Tibial nerve (tissue), 3 donors: Measurements from ENCODE around the gene GLIPR1.

Source experiments
- POLR2A ChIP-seq, 2 donors: fragments of 450-650 bp; IDR thresholded peaks; one replicate each; pipeline ENCODE4 v1.6.1; 2017; ENCODE audit warnings: antibody characterized with exemption in 2 of 2, mild to moderate bottlenecking in 2 of 2, moderate library complexity in 2 of 2
- TF ChIP-seq, protein P1 (sequence below), 5 experiments: fragments of 200-600 bp in 3 of 5; fragments of 450-650 bp in 2 of 5; sonication (generic) in 3 of 5; IDR thresholded peaks; one replicate each; pipeline ENCODE4 v1.5.1; 2016 to 2019; ENCODE audit warnings: antibody characterized with exemption in 5 of 5, mild to moderate bottlenecking in 3 of 5, moderate library complexity in 2 of 5

DNA sequence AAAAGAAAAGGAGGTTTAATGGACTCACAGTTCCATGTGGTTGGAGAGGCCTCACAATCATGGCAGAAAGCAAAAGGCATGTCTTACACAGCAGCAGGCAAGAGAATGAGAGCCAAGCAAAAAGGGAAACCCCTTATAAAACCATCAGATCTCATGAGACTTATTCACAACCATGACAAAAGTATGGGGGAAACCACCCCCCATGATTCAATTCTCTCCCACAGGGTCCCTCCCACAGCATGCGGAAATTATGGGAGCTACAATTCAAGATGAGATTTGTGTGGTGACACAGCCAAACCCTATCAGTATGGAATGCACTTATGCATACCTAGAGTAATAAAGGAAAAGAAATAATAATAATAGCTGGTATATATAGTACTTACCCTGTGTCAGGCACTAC, 4.5 kb upstream of the GLIPR1 start:
- TF ChIP-seq, protein P1, sequence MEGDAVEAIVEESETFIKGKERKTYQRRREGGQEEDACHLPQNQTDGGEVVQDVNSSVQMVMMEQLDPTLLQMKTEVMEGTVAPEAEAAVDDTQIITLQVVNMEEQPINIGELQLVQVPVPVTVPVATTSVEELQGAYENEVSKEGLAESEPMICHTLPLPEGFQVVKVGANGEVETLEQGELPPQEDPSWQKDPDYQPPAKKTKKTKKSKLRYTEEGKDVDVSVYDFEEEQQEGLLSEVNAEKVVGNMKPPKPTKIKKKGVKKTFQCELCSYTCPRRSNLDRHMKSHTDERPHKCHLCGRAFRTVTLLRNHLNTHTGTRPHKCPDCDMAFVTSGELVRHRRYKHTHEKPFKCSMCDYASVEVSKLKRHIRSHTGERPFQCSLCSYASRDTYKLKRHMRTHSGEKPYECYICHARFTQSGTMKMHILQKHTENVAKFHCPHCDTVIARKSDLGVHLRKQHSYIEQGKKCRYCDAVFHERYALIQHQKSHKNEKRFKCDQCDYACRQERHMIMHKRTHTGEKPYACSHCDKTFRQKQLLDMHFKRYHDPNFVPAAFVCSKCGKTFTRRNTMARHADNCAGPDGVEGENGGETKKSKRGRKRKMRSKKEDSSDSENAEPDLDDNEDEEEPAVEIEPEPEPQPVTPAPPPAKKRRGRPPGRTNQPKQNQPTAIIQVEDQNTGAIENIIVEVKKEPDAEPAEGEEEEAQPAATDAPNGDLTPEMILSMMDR (IDR thresholded peaks at IDR 0.05), result no peak
- TF ChIP-seq POLR2A (IDR thresholded peaks at IDR 0.05), result no peak
